ENCODE results near the gene SPAG5.
A peak's percentile ranks its signal among the peaks of the same experiment; 100 is the strongest.
"Not testable (repeated sequence)": the region's sequence is repeated elsewhere in the genome, so short reads cannot be mapped to it uniquely, and the experiment has no call there.

The SPAG5 gene

GRCh38 chr17:28612531-28612930 is 13.7 kb upstream of the SPAG5 start:
- no peak for DNase-seq

GRCh38 chr17:28610376-28610775 is 11.6 kb upstream of the SPAG5 start:
- DNase-seq: no peak

DNA sequence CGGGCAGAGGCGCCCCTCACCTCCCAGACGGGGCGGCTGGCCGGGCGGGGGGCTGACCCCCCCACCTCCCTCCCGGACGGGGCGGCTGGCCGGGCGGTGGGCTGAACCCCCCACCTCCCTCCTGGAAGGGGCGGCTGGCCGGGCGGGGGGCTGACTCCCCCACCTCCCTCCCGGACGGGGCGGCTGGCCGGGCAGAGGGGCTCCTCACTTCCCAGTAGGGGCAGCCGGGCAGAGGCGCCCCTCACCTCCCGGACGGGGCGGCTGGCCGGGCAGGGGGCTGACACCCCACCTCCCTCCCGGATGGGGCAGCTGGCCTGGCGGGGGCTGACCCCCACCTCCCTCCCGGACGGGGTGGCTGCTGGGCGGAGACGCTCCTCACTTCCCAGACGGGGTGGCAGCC is 5.2 kb upstream of the SPAG5 start:
- not testable (repeated sequence) for DNase-seq

- DNase-seq: peak; percentile 87 to 95
These were observed 723 bp upstream of the SPAG5 start for GRCh38 chr17:28599311-28600184.

- no peak for DNase-seq
These were observed 436 bp downstream of the SPAG5 start for GRCh38 chr17:28598389-28598788.

DNA sequence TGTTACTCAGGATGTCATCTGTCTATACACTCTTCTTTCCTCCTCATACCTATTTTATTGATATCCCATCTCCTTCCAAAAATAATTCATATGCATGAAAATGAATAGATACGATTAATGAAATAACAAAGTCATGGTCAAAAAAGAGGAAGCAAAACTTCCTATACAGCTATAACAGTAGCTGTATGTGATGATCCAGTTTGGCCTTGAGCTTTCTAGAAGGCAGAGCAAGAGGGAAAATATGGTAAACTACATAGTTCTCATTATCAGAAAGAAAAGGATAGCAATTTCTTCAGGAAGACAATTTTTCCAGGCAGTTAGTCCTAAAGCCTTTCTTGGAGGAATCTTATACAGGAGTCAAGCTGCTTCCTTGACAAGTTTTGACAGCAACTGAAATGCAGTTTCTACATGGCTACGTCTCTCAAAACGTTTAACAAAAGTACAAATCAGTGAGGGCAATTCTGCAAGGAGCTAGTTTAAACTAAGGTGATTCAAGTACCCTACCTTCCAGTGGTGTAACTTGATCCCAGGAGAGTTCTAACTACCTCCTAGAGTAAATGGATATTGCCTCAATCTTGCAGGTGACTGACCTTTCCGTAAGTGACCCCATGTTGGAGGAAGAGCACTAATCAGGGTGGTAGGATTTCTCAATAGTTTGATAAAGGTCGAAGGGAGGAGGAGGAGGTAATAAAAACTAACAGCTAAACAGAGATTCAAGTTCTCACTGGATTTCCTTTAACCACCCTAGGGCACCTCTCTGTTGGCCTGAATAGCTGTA is 1.0 kb downstream of the SPAG5 start:
- peak in 1 of 2 experiments; percentile 16 for DNase-seq

- no peak for DNase-seq
These were observed 6.6 kb downstream of the SPAG5 start for GRCh38 chr17:28592260-28592659.

DNA sequence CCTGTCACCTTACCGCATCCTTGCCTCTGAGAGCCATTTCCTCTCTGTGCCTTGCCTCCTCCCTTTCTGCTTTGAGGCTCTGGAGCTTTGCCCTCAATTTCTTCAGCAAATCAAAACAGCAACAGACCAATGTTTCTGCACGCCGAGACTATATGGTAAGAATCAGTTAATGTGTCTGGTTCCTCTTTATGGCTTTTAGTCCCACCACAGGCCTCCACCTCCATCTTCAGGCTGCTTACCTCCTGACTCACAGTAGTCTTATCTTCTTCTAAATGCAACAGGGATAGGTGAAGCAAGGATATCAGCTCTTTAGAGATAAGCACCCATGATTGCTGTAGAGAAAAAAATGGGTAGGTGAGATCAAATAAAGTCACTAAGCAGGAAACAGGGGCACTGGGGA is 13.0 kb downstream of the SPAG5 start:
- no peak for DNase-seq

DNA sequence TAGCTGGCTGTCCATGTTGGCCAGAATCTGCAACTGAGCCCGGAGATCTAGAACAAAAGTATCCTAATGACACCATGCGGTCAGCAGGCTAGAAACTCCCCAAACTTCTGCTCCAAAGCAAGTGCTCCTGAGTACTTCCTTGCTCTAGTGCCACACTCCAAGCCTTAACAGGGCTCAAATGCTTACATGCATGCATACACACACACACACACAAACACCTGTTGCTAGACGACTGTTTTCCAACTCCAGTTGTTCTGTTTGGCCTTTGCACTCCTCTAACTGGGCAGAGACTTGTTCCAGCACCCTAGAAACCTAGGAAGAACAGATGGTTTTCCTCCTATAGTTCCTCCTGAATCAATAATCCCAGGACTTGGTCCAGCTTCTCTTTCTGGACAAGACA is 14.4 kb downstream of the SPAG5 start:
- no peak for DNase-seq

DNA sequence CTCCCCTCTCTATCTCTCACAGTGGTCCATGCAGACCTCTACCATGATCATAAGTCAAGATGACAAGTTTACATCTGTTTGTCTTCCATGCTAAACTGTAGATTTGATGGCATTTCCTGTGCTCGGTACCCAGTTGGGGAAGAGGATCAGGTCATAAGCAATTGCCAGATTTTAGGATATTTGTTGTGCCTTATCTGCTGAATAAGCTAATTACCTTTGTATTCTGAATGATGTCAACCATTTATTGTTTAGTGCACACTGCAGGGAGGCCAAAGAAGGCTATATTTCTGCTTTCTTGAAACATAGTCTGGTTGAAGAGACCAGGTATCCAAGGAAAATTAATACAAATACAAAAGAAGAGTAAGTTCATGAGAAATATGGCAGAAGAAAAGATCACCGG is 16.3 kb downstream of the SPAG5 start:
- DNase-seq: no peak

GRCh38 chr17:28580959-28581358 is 17.9 kb downstream of the SPAG5 start:
- no peak for DNase-seq

DNA sequence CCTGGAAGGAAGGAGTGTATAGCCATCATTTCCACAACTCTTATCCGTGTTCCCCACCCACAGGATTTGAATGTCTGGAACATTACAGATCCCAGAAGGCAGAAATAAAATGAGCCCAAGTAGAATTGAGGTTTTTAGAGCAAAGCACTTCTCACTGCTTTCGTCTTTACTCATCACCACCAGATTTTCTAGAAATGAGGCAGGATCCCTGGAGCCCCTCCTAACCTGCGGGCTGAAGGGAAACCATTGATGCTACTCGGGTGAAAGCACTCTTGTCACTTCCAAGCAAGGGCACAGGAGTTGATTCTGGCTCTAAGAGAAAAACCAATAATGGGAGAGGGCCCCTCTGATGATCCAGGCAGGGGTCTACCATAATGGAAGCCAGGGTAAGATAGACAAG is 19.3 kb downstream of the SPAG5 start:
- no peak for DNase-seq

- no peak for DNase-seq
These were observed 20.3 kb downstream of the SPAG5 start for GRCh38 chr17:28578246-28579195.

DNA sequence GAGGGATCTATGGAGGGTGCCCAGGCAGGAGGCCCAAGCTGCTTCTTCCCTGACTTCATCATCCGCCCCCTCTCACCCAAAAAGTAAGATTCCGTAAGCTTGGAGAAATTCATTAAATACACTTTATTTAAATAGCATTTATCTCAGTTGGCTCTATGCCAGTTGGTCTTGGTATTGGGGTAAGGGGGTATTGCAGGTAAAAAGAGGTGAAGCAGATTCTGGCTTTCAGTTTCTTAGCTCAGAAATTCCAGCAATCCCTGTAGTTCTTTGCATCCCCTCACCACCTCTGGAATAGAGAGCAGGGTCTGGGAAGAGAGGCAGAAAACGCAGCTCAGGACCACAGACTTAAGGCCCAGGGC is 21.4 kb downstream of the SPAG5 start:
- no peak for DNase-seq

- DNase-seq: peak; percentile 50 to 56
These were observed 21.9 kb downstream of the SPAG5 start, which contains the start of gene ALDOC for GRCh38 chr17:28576758-28577465. Gene ALDOC, minus strand, starts transcription at chr17:28576895. Its CDS starts 1,363 bp downstream, at chr17:28575532.

- not testable (repeated sequence) for DNase-seq
These were observed 22.8 kb downstream of the SPAG5 start for GRCh38 chr17:28576016-28576415.

DNA sequence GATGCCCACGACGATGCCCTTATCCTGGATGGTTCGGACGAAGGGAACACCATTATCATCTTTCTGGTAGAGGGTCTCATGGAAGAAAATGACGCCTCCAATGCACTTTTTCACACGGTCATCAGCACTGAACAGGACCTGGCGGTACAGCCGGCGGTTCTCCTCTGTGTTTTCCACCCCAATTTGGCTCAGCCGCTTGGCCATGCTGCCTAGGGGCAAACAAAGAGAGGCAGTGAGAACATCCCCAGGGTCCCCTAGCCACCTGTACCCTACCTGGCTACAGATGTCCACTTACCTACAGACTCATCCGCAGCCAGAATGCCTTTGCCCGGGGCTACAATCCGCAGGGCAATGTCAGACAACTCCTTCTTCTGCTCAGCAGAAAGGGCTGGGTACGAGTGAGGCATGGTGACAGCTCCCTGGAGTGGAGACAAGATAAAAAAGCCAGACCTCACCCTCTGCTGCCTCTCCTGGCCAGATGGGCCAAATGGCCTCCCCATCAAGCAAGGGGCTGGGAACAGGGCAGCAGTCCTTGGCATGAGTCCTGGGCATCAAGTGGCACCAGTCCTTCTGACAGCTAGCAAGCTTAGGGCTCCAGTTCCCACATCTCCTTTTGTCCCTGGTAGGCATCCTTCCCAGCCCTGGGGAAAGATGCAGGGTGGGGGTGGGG is 23.6 kb downstream of the SPAG5 start:
- DNase-seq: no peak

DNA sequence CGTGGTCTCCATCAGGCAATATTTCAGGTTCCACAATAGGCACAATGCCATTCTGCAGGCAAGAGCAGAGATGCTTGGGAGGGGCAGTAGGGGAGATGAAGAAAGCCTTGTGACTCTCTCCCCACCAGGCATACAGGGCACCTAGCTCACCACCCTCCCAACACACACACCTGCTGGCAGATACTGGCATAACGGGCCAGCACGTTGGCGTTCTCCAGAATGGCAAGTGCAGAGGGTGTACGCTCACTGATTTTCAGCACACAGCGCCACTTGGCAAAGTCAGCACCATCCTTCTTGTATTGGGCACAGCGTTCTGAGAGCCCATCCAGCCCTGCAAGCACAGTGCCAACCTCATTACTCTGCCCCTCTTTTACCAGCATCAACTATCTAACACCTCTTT is 24.3 kb downstream of the SPAG5 start:
- no peak for DNase-seq

DNA sequence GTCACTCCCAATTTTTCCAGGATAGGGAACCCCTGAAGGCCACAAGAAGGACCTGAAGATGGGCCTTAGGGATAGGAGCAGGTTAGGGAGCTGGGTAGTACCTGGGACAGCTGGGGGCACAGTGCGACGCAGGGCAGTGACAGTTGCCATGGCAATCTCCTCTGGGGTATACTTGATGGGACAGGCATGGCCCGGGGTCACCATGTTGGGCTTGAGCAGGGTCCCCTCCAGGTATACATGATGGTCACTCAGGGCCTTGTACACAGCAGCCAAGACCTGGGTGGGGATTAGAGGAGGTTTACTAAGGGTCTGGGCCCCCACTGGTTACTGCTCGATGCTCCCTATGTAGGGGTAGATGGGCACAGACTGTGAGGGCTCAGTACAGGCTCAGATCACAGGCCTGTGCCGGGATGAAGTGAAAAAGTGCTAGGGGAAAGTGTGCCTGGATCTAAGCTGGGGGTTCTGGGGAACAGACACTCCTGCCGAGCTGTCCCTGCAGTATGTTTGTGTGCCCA is 24.8 kb downstream of the SPAG5 start:
- DNase-seq: no peak

GRCh38 chr17:28573521-28573920 is 25.3 kb downstream of the SPAG5 start:
- DNase-seq: no peak

DNA sequence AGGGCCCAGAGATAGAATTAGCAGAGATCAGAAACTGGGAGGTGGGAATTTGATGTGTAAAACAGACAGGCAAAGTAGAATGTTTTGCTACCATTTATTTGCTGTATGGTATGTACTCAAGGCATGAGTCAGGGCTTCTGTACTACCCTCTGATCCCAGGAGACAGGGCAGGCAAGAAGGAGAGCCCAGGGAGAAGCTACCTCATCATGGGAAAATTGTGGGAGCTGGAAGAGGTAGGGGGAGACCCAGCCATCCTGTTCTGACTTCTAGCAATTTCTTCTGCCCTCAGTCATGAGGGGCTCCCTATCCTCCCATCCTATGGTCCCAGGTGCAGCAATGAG is 25.8 kb downstream of the SPAG5 start:
- no peak for DNase-seq

Measured in Kasumi-1 (cell line).